GM12878 (cell line): ENCODE measurements around the gene TPGS1. TPM values are rescaled to one million over a fixed set of nuclear protein-coding genes. Genes with fewer than 3 reads are reported as not detected.

Experiments
- ATAC-seq: fragments of 200-7000 bp; cut with Tn5 transposase; 3 replicates; pipeline ENCODE4 v1.9.1; 2020; ENCODE audit warnings: mild to moderate bottlenecking, moderate library complexity
- BruUV-seq: library from RNA; stranded (reverse); fragments of 400-500 nt; replicated peaks from 2 replicates; lab custom pipeline; 2021; lab: Mats Ljungman, UMichigan
- CTCF ChIA-PET: fragments of 300-600 bp; sonication (Branson Sonifier 250); formaldehyde crosslinking; extraction: SDS; loops from one replicate; lab custom pipeline; 2021; ENCODE audit warnings: inconsistent platforms; lab: Yijun Ruan, JAX
- POLR2A ChIA-PET: fragments of 350-600 bp; formaldehyde crosslinking; extraction: SDS; loops from one replicate; lab custom pipeline; 2021; ENCODE audit warnings: inconsistent platforms; lab: Charles Lee
- RAD21 ChIA-PET: fragments of 300-600 bp; sonication (Branson Sonifier 250); formaldehyde crosslinking; loops from one replicate; lab custom pipeline; 2023; ENCODE audit warnings: antibody characterized with exemption; ENCODE audit not compliant: unreplicated experiment; lab: Charles Lee
- SMC1A ChIA-PET: fragments of 300-600 bp; sonication (Branson Sonifier 250); formaldehyde crosslinking; loops from one replicate; lab custom pipeline; 2023; ENCODE audit not compliant: unreplicated experiment, uncharacterized antibody; lab: Charles Lee
- DNase-seq: peaks from one replicate; pipeline ENCODE4 v3.0.0-alpha.2; 2011; ENCODE audit warnings: low read depth, low spot score
- FAIRE-seq: peaks from 3 replicates; lab custom pipeline; 2011; peaks lifted over from hg19 to GRCh38; lab: Jason Lieb, UNC
- H2AFZ ChIP-seq: 2 replicates; pipeline ENCODE4 v1.6.0; 2011; ENCODE audit warnings: low read depth, low read length, control low read depth; ENCODE audit not compliant: control insufficient read depth
- H3K27ac ChIP-seq: 2 replicates; pipeline ENCODE4 v1.5.1; 2011; ENCODE audit warnings: control low read depth; ENCODE audit not compliant: control insufficient read depth, insufficient read depth
- H3K27me3 ChIP-seq, 2 experiments: replicated peaks in 1 of 2; 2 replicates each; pipeline versions ENCODE4 v1.6.0 to v1.6.1; 2011; ENCODE audit warnings: low read length in 1 of 2; ENCODE audit not compliant: control insufficient read depth in 2 of 2, insufficient read depth in 2 of 2
- H3K36me3 ChIP-seq, 2 experiments: 2 replicates each; pipeline ENCODE4 v1.5.1; 2011; ENCODE audit warnings: low read length in 1 of 2; ENCODE audit not compliant: control insufficient read depth in 2 of 2, insufficient read depth in 2 of 2
- H3K4me1 ChIP-seq: 2 replicates; pipeline ENCODE4 v1.6.1; 2011; ENCODE audit warnings: mild to moderate bottlenecking, low read length, moderate library complexity, mixed read lengths; ENCODE audit not compliant: control insufficient read depth, insufficient read depth
- H3K4me2 ChIP-seq: 2 replicates; pipeline ENCODE4 v1.6.0; 2011; ENCODE audit warnings: control low read depth; ENCODE audit not compliant: control insufficient read depth, insufficient read depth
- H3K4me3 ChIP-seq: fragments of 200-600 bp; sonication (generic); 2 replicates; pipeline ENCODE4 v1.5.1; 2016
- H3K79me2 ChIP-seq: 2 replicates; pipeline ENCODE4 v1.6.0; 2011; ENCODE audit warnings: low read length; ENCODE audit not compliant: control insufficient read depth, insufficient read depth
- H3K9ac ChIP-seq: 2 replicates; pipeline ENCODE4 v1.8.0; 2011; ENCODE audit warnings: low read length, control low read depth, mixed read lengths; ENCODE audit not compliant: control insufficient read depth, insufficient read depth
- H3K9me3 ChIP-seq: replicated peaks from 3 replicates; pipeline ENCODE4 v1.5.1; 2011; ENCODE audit warnings: mild to moderate bottlenecking, low read length; ENCODE audit not compliant: control insufficient read depth, insufficient read depth
- H4K20me1 ChIP-seq: 2 replicates; pipeline ENCODE4 v1.6.0; 2011; ENCODE audit not compliant: control insufficient read depth, insufficient read depth
- BCL11A ChIP-seq: IDR thresholded peaks from 2 replicates; pipeline ENCODE4 v1.6.1; 2011; ENCODE audit warnings: low read depth, low read length
- CBFB ChIP-seq: IDR thresholded peaks from 2 replicates; pipeline ENCODE4 v1.6.1; 2016; ENCODE audit warnings: antibody characterized with exemption, low read depth
- FOS ChIP-seq: IDR thresholded peaks from 3 replicates; pipeline ENCODE4 v1.6.1; 2011; ENCODE audit warnings: borderline replicate concordance; ENCODE audit not compliant: insufficient read length; ENCODE audit errors: extremely low read depth
- KLF5 ChIP-seq: fragments of 450-650 bp; IDR thresholded peaks from 2 replicates; pipeline ENCODE4 v1.6.1; 2014; ENCODE audit warnings: mild to moderate bottlenecking; ENCODE audit not compliant: partially characterized antibody
- NFYA ChIP-seq: IDR thresholded peaks from 2 replicates; pipeline ENCODE4 v1.6.1; 2011; ENCODE audit warnings: low read depth, mild to moderate bottlenecking, low read length, improper control_type of control experiment, borderline replicate concordance
- NFYB ChIP-seq: IDR thresholded peaks from 2 replicates; pipeline ENCODE4 v1.6.1; 2011; ENCODE audit warnings: low read depth, mild to moderate bottlenecking, low read length, improper control_type of control experiment, moderate library complexity; ENCODE audit not compliant: insufficient read depth
- RFX5 ChIP-seq: IDR thresholded peaks from 2 replicates; pipeline ENCODE4 v1.6.1; 2011; ENCODE audit warnings: low read depth, low read length, improper control_type of control experiment
- SMAD1 ChIP-seq: fragments of 450-650 bp; IDR thresholded peaks from 2 replicates; pipeline ENCODE4 v1.6.1; 2018; ENCODE audit warnings: mild to moderate bottlenecking, low read depth; ENCODE audit not compliant: partially characterized antibody
- SRF ChIP-seq, 2 experiments: IDR thresholded peaks; 2 replicates each; pipeline ENCODE4 v1.6.1; 2011; ENCODE audit warnings: low read depth in 2 of 2, low read length in 2 of 2, mild to moderate bottlenecking in 1 of 2, moderate library complexity in 1 of 2
- TCF3 ChIP-seq: IDR thresholded peaks from 2 replicates; pipeline ENCODE4 v1.6.1; 2012; ENCODE audit warnings: low read depth, mild to moderate bottlenecking, low read length, borderline replicate concordance; ENCODE audit not compliant: insufficient read depth
- YBX1 ChIP-seq: fragments of 450-650 bp; IDR thresholded peaks from 2 replicates; pipeline ENCODE4 v1.6.1; 2016; ENCODE audit warnings: antibody characterized with exemption
- WGBS: methylation state at CpG from one replicate; pipeline ENCODE4 v1.1.6; 2016; ENCODE audit warnings: low lambda C conversion rate; ENCODE audit not compliant: insufficient replicate concordance, insufficient coverage; ENCODE audit errors: missing lambda C conversion rate; 5-methylcytosine and 5-hydroxymethylcytosine counted together
- in situ Hi-C: fragments of 300-500 bp; cut with MboI; formaldehyde crosslinking; loops from 9 replicates; pipeline ENCODE4 v1.14.3; 2018; ENCODE audit warnings: mixed read lengths
- intact Hi-C: fragments of 100-400 bp; cut with micrococcal nuclease; formaldehyde crosslinking; loops from one replicate; pipeline ENCODE4 v1.14.2; 2022; ENCODE audit not compliant: unreplicated experiment
- polyA plus RNA-seq, 11 experiments: library from polyadenylated mRNA; depleted of rRNA in 4 of 11; unstranded in 6 of 11; stranded (reverse) in 5 of 11; fragments of >200 nt; fragmentation: Nextera tagmentation in 4 of 11; fragmentation: Illumina TruSeq in 1 of 11; extraction: Ambion mirVana in 4 of 11; extraction: Trizol in 1 of 11; gene quantifications; 1 replicate in 1 of 11; 2 replicates in 10 of 11; pipeline versions ENCODE4 v1.2.1 to v1.2.3, GENCODE V29; 2011 to 2016; ENCODE audit warnings: inconsistent platforms in 2 of 11, missing spikeins in 2 of 11, low read depth in 1 of 11
- total RNA-seq, 4 experiments: library from RNA; depleted of rRNA in 3 of 4; stranded (reverse); fragments of >200 nt in 3 of 4; fragmentation: Illumina TruSeq in 1 of 4; extraction: Trizol in 1 of 4; gene quantifications; 2 replicates each; pipeline versions ENCODE4 v1.2.1 to v1.2.3, GENCODE V29; 2013 to 2021
- TF ChIP-seq, protein P1 (sequence below): IDR thresholded peaks from 2 replicates; pipeline ENCODE4 v1.6.1; 2011; ENCODE audit warnings: borderline replicate concordance, low read depth, mild to moderate bottlenecking, moderate library complexity, low read length; ENCODE audit not compliant: insufficient read depth, poor library complexity, severe bottlenecking
- TF ChIP-seq, protein P2 (sequence below): fragments of 150-350 bp; IDR thresholded peaks from 2 replicates; pipeline ENCODE4 v1.6.1; 2016; ENCODE audit warnings: low read depth, low read length

TPGS1 gene
- total and polyA plus RNA-seq, 10 of the 15 experiments (the other 5 are each of a cell fraction or from before 2014, with no cell fraction given) = 0.24 to 24.7 (median 7.7) TPM; not detected in 2

DNA sequence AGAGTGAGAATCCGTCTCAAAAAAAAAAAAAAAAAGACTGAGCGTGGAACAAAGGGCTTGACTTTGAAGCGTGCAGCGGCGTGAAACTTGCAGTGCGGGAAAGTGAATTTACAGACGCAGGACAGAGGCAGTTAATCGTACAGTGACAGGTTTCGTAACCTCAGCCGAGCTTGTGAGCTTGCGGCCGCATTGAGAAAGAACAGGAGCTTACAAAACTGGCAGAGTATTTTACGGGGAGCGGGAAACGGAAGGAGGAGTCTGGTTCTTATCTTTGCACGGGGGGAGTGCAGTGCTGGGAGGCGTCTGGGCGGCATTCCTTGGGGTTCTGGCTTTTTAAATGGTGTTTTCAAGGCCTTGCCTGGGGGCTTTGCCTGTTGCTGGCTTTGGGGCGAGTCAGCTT, 59.1 kb downstream of the TPGS1 start:
- Histone ChIP-seq H3K4me1 (no peaks in the 10 kb centered on the region), H3K79me2 (no peaks in the 10 kb centered on the region), H3K9me3 (no peaks in the 10 kb centered on the region; the same call in 2 of the 3 replicates), H4K20me1 (no peaks in the 10 kb centered on the region), H3K9ac (no peak overlapping the region), H3K4me3 (no peak overlapping the region), H3K27ac (no peak overlapping the region), H3K27me3 (no peaks in the 10 kb centered on the region), H2AFZ (no peak overlapping the region), H3K36me3 (no peaks in the 10 kb centered on the region), H3K4me2 (no peak overlapping the region)
- FAIRE-seq (no peak), ATAC-seq (no peak), DNase-seq (no peak)
- 97% methylated on average over 17 of the region's 19 CpGs for WGBS
- intact Hi-C loops = no loop called here
- no TSS peak for BruUV-seq
- ChIA-PET POLR2A (interaction anchor here (0.5 to 0.6 kb wide), 2 partner anchors 61 to 78 kb away, joined by 3 to 4 read pairs; no protein-coding TSS in a partner anchor), SMC1A (no interaction called here), CTCF (no interaction called here), RAD21 (no interaction called here)
- no peak for TF ChIP-seq SMAD1
- no peak for TF ChIP-seq NFYA
- TF ChIP-seq, protein P1, sequence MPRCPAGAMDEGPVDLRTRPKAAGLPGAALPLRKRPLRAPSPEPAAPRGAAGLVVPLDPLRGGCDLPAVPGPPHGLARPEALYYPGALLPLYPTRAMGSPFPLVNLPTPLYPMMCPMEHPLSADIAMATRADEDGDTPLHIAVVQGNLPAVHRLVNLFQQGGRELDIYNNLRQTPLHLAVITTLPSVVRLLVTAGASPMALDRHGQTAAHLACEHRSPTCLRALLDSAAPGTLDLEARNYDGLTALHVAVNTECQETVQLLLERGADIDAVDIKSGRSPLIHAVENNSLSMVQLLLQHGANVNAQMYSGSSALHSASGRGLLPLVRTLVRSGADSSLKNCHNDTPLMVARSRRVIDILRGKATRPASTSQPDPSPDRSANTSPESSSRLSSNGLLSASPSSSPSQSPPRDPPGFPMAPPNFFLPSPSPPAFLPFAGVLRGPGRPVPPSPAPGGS = no peak
- no peak for TF ChIP-seq YBX1
- no peak for TF ChIP-seq BCL11A
- TF ChIP-seq NFYB = no peak
- no peak for TF ChIP-seq TCF3
- TF ChIP-seq, protein P2, sequence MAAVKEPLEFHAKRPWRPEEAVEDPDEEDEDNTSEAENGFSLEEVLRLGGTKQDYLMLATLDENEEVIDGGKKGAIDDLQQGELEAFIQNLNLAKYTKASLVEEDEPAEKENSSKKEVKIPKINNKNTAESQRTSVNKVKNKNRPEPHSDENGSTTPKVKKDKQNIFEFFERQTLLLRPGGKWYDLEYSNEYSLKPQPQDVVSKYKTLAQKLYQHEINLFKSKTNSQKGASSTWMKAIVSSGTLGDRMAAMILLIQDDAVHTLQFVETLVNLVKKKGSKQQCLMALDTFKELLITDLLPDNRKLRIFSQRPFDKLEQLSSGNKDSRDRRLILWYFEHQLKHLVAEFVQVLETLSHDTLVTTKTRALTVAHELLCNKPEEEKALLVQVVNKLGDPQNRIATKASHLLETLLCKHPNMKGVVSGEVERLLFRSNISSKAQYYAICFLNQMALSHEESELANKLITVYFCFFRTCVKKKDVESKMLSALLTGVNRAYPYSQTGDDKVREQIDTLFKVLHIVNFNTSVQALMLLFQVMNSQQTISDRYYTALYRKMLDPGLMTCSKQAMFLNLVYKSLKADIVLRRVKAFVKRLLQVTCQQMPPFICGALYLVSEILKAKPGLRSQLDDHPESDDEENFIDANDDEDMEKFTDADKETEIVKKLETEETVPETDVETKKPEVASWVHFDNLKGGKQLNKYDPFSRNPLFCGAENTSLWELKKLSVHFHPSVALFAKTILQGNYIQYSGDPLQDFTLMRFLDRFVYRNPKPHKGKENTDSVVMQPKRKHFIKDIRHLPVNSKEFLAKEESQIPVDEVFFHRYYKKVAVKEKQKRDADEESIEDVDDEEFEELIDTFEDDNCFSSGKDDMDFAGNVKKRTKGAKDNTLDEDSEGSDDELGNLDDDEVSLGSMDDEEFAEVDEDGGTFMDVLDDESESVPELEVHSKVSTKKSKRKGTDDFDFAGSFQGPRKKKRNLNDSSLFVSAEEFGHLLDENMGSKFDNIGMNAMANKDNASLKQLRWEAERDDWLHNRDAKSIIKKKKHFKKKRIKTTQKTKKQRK = no peak
- TF ChIP-seq KLF5 = no peak
- no peak for TF ChIP-seq RFX5
- no peak for TF ChIP-seq FOS
- TF ChIP-seq CBFB = no peak
- no peak for TF ChIP-seq SRF (IDR thresholded peaks at IDR 0.05; ENCODE audit: low read depth in 2 of 2, low read length in 2 of 2)
- in situ Hi-C loops = no loop called here
